GM18868 (cell line): ENCODE measurements around the gene SLC25A2.
"Not testable (repeated sequence)": the region's sequence is repeated elsewhere in the genome, so short reads cannot be mapped to it uniquely, and the experiment has no call there.

Experiments
- ATAC-seq: cut with Tn5 transposase; IDR thresholded peaks from one replicate; pipeline ENCODE4 v1.9.1; 2021; ENCODE audit warnings: mild to moderate bottlenecking, moderate library complexity; ENCODE audit not compliant: unreplicated experiment

The SLC25A2 gene

DNA sequence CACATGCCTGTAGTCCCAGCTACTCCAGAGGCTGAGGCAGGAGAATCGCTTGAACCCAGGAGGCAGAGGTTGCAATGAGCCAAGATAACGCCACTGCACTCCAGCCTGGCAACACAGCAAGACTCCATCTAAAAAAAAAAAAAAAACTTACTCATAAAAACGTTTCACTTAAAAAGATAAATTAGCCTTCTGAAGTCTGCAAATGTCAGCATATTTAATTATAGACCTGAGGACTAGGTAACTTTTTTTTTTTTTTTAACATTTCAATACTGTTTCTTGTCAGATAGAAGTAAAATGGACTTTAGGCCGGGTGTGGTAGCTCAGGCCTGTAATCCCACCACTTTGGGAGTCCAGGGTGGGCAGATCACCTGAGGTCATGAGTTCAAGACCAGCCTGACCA, 13.1 kb upstream of the SLC25A2 start:
- not testable (repeated sequence) for ATAC-seq

DNA sequence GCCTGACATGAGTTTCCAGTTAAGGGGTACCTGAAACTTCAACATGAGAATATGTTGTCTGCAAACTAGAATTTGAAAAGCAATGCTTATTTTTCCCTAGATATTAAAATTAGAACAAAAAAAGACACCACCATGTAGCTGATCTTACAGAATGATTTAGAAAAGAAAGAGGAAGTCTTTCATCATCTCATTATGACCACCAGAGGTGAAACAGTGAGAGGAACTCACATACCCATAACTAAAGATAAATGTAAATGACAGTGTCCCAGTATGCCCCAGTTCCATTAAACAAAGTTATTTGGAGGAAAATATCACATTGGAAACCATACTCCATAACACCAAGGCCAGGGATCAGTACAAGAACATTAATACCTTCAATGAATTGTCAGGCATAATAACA, 9.9 kb upstream of the SLC25A2 start:
- ATAC-seq = peak; percentile 69

DNA sequence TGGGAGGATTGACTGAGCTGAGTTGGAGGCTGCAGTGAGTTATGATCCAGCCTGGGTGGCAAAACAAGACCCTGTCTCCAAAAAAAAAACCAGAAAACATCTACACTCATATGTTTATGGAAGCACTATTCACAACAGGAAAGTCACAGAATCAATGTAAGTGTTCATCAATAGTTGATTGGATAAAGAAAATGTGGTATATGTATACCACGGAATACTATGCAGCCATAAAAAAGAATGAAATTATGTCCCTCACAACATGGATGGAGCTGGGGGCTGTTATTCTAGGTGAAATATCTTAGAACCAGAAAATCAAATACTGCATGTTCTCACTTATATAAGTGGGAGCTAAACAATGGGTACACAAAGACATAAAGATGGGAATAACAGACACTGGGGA, 2.8 kb upstream of the SLC25A2 start:
- ATAC-seq = no peak

DNA sequence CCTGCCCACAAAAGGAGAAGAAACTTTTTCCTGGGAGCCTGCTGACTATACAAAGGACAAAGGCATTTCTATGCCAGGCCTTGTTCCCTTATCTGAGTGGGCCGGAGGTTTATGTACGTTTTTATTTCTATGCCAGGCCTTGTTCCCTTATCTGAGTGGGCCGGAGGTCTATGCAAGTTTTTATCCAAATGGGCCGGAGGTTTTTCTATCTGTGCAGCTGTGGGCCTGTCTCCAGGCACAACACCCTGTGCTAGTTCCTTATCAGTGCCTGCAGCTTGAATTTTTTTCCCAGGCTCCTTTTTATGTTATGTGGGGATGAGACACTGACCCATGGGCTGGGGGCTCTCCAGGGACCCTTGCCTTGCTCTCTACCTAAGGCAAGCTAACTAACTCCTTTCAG, 5.5 kb downstream of the SLC25A2 start:
- ATAC-seq = no peak

DNA sequence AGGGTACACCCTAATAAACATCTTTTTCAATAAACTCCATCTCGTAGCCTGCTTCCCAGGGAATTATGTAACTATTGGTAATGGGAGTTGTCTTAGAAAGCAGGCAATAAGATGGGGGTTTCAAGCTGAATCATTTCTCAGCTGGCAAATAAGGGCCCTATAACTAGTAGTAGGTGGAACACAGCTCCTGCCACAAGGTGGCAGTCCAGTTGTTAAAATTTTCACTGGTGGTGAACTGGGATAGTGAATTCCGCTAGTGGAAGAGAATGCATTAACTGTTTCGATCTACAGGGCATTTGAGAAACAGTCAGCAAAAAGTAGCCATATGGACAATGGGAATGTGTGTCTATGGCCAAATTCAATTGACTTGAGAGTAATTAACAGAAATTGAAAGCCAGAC, 30.9 kb downstream of the SLC25A2 start:
- no peak for ATAC-seq

DNA sequence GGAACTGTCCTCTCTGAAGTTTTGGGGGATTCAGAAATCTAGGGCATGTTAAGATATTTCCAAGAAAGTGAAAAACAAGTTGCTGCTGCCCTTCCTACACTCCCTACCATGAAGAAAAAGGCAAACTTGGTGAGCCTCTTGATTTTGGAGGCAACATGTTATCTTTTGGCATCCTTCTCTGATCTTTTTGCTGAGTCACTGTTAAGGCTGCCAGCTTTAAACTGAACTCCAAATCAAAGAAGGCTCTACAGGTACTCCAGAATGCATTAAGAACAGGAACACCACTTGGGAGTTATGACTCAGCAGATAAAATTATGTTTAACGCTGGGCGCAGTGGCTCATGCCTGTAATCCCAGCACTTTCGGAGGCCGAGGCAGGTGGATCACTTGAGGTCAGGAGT, 34.7 kb downstream of the SLC25A2 start:
- no peak for ATAC-seq

DNA sequence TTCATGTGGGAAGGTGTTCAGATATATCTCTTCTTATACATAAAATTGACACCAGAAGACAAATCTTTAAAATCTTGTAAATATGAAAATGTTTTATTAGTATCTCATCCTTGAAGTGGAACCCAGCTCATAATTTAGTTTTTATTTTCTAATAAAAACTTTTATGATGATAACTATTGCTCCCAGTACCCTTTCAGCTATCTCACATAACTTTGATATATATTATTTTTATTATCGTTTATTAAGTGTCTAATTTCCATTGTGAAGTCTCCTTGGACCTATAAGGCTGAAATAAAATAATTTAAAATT, 42.7 kb downstream of the SLC25A2 start:
- no peak for ATAC-seq

DNA sequence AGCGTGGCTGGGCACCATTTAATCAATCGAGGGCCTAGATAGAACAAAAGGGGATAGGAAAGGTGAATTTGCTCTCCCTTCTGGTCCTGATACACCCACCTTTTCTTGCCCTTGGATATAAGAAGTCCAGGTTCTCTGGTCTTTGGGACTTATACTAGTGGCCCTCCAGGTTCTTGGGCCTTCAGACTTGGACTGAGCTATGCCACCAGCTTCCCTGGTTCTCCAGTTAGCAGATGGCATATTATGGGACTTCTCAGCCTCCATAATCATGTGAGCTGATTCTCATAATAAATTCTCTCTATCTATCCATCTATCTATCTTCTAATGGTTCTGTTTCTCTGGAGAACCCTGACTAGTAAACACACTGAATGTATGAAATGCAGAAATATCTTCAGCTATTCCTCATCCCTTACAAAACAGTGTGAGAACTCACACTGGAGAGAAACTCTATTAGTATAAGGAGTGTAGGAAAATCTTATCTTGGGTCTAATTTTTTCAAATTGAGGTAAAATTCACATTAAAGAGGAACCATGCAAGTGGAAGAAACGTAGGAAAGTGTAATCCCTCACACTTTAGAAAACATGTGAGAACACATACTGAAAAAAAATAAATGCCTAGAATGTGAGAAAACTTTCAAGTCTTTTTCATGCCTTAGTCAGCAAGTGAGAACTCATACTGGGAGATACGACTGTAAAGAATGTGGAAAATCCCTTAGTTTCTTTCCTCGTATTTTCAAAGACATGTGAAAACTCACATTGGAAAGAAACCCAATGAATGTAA, 43.2 kb downstream of the SLC25A2 start:
- ATAC-seq = no peak

DNA sequence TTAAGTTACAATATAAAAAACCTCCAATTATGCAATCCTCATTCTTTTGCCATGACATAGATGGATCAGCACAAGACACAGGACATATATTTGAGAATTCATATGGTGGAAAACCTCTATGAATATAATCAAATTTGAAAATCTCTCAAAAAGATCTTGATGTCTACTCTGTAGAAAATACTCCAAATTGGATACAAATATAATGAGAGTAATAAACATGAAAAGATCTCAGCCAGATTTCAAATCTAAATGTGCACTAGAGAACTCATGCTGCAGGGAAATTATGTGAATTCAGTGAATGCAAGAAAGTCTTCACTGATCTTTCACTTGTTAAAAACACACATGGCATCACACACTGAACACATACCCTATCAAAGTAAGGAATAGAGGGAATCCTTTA, 44.9 kb downstream of the SLC25A2 start:
- ATAC-seq = no peak

DNA sequence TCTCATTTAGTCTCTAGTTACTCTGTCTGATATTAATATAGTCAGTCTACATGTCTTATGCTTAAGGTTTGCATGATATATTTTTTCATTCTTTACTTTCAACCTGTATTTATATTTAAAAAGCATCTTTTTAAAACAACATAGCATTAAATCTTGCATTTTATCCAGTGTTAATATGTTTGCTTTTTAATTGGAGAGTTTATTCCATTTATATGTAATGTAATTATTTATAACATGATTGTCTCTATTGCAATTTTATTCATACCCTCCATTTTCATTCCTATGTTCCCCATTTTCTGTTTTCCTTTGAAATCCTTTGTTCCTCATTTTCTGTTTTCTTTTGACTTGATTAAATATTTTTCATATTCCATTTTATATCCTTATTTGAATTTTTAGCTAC, 45.4 kb downstream of the SLC25A2 start:
- ATAC-seq = no peak
